ENCODE results near the gene CRIP2. TPM values are rescaled to one million over a fixed set of nuclear protein-coding genes. Genes with fewer than 3 reads are reported as not detected.

Gene CRIP2
- total RNA-seq, 6 experiments from 2014 or later: 11.2 to 50.0 (median 27.5) TPM

- H3K9me3 ChIP-seq: no peaks in the 10 kb centered on the region
- H3K4me1 ChIP-seq: peaks cover 0 to 25% (median 10%) of the 10 kb centered on the region in 4 donors
- intact Hi-C loops (cut with DNase I): loop anchor here in 1 of 2 donors (5.0 kb wide), 1 partner anchor 118 kb away; no protein-coding TSS in a partner anchor
- no peak for ATAC-seq
- 61% methylated on average over 4 of the region's 12 CpGs for WGBS (ENCODE audit: insufficient coverage, low coverage, low lambda C conversion rate, missing lambda C conversion rate)
- TF ChIP-seq POLR2A (IDR thresholded peaks at IDR 0.05): no peak
- TF ChIP-seq, protein P1, sequence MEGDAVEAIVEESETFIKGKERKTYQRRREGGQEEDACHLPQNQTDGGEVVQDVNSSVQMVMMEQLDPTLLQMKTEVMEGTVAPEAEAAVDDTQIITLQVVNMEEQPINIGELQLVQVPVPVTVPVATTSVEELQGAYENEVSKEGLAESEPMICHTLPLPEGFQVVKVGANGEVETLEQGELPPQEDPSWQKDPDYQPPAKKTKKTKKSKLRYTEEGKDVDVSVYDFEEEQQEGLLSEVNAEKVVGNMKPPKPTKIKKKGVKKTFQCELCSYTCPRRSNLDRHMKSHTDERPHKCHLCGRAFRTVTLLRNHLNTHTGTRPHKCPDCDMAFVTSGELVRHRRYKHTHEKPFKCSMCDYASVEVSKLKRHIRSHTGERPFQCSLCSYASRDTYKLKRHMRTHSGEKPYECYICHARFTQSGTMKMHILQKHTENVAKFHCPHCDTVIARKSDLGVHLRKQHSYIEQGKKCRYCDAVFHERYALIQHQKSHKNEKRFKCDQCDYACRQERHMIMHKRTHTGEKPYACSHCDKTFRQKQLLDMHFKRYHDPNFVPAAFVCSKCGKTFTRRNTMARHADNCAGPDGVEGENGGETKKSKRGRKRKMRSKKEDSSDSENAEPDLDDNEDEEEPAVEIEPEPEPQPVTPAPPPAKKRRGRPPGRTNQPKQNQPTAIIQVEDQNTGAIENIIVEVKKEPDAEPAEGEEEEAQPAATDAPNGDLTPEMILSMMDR (IDR thresholded peaks at IDR 0.05): peak in 3 of 4 donors; percentile 3 to 18 (median 4)
- no peak for DNase-seq
- H3K27ac ChIP-seq: no peak overlapping the region
- no peaks in the 10 kb centered on the region for H3K27me3 ChIP-seq
- H3K4me3 ChIP-seq: no peak overlapping the region
- no peaks in the 10 kb centered on the region for H3K36me3 ChIP-seq
Measured at GRCh38 chr14:105485739-105486162, 11.1 kb downstream of the CRIP2 start.

DNA sequence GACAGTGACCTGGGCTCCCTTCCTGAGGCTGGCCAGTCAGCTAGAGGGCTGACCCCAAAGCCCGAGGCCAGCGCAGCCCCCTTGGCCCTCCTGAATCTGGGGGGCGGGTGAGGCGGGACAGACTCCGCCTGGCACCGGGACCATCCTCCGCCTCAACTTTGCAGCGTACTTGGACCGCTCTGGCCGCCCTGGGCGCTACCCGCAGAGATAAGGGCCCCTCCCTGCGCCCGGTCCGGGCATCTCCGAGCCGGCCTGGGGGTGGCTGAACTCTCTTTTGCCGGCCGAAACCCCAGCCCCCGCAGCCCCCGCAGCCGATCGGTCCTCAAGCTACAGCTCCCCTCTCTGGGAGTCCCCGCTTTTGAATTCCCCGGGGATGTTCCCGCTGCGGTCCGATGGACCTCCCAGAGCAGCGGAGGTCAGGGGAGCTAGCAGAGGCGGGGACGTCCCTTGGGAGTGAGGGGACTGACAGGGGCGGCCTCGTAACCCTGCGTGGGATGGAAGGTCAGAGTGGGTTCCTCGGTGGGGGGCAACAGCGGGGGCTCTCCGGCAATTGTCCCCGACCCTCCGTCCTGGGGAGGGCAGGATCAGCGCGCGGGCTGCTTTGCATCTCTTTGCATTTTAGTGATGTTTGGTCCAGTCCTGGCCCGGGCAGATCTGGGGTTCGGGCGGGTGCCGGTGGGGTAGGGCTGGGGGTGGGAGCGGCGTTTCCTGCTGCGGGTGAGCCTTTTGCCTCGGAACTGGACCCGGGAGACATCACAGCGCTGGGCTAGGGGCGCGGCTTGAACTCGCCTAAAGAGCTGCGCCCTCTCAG, 11.7 kb downstream of the CRIP2 start, which contains the start of gene CRIP1:
Gene CRIP1 (plus strand): TSS at position 724 of the 811 bp plus-strand sequence. CDS start 374 bp downstream, outside the sequence.
- no peak for ATAC-seq

DNA sequence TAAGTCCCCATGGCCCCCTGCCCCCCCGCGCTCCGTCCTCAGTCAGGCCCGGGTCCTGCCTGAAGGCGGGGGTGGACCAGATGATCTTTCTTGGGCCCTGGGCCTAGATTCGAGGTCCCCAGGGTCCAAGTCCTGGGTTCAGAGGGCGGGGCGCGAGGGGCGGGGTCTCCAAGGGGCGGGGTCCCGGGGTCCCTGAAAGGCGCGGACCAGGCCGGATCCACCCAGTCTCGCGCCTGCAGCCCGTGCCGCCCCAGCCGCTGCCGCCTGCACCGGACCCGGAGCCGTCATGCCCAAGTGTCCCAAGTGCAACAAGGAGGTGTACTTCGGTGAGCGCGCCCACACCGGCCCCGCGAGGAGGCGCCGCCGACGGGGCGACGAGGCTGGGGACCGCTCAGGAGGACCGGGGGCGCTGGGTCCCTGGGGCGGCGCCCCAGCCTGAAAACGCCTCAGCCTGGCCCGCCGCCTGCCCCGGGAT, 12.4 kb downstream of the CRIP2 start:
- H3K36me3 ChIP-seq: no peaks in the 10 kb centered on the region
- H3K27me3 ChIP-seq: no peaks in the 10 kb centered on the region
- TF ChIP-seq, protein P1 (IDR thresholded peaks at IDR 0.05): no peak
- no peak for TF ChIP-seq POLR2A (IDR thresholded peaks at IDR 0.05)
- no peak for ATAC-seq
- intact Hi-C loops (cut with DNase I): loop anchor here in 1 of 2 donors (5.0 kb wide), 1 partner anchor 120 kb away; no protein-coding TSS in a partner anchor
- H3K9me3 ChIP-seq: no peaks in the 10 kb centered on the region
- peak overlapping the region in 2 of 3 donors; percentile 20 to 43 for H3K27ac ChIP-seq
- peaks cover 0 to 24% (median 7%) of the 10 kb centered on the region in 4 donors for H3K4me1 ChIP-seq
- 0% methylated on average over 3 of the region's 45 CpGs for WGBS (ENCODE audit: insufficient coverage, low coverage, low lambda C conversion rate, missing lambda C conversion rate)
- peak overlapping the region; percentile 14 to 40 (median 14) for H3K4me3 ChIP-seq
- peak in 1 of 3 donors; percentile 41 for DNase-seq

More for the DNA sequence above, 11.7 kb downstream of the CRIP2 start, which contains the start of gene CRIP1:
- H3K27me3 ChIP-seq: no peaks in the 10 kb centered on the region
- H3K4me3 ChIP-seq: peak within 1 kb of the TSS; percentile 14 to 40 (median 14)
- no peaks in the 10 kb centered on the region for H3K9me3 ChIP-seq
- TF ChIP-seq, protein P1 (IDR thresholded peaks at IDR 0.05): no peak
- no peak for TF ChIP-seq POLR2A (IDR thresholded peaks at IDR 0.05)
- no peak for DNase-seq
- H3K4me1 ChIP-seq: peaks cover 0 to 22% (median 9%) of the 10 kb centered on the region in 4 donors
- intact Hi-C loops (cut with DNase I): loop anchor here in 1 of 2 donors (5.0 kb wide), 1 partner anchor 119 kb away; no protein-coding TSS in a partner anchor
- H3K36me3 ChIP-seq: no peaks in the 10 kb centered on the region
- WGBS (ENCODE audit: insufficient coverage, low coverage, low lambda C conversion rate, missing lambda C conversion rate): 14% methylated on average over 11 of the region's 56 CpGs
- H3K27ac ChIP-seq: peak within 1 kb of the TSS in 2 of 3 donors; percentile 20 to 43

DNA sequence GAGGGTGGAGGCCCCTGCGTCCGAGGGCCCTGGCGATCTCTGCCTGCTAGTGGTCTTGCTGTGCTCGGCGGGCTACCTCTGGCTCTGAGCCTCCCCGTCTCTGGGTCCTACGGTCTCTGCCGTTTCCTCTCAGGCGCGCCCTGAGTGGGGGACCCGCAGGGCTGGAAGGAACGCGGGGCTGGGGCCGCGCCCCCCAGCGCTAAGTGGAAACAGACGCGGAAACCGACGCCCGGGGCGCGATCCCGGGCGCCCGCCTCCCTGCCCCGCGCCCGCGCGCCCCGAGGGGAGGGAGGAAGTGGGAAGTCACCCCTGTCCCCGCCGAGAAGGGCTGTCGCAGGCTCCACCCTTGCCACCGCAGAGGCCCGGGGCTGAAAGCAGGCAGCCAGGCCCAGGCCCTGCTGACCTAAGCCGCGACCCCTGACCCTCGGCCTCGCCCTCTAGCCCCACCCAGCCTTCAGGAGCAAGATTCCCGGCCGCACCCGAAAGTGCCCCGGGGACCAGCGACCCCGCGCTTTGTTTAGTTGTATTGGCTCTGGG, 12.9 kb downstream of the CRIP2 start:
- no peak for ATAC-seq

More for the DNA sequence above, 12.9 kb downstream of the CRIP2 start:
- peak overlapping the region in 2 of 3 donors; percentile 20 to 43 for H3K27ac ChIP-seq
- H3K36me3 ChIP-seq: no peaks in the 10 kb centered on the region
- TF ChIP-seq, protein P1 (IDR thresholded peaks at IDR 0.05): no peak
- no peak for TF ChIP-seq POLR2A (IDR thresholded peaks at IDR 0.05)
- no peaks in the 10 kb centered on the region for H3K27me3 ChIP-seq
- H3K4me3 ChIP-seq: peak overlapping the region; percentile 14 to 40 (median 14)
- intact Hi-C loops (cut with DNase I): loop anchor here in 1 of 2 donors (5.0 kb wide), 1 partner anchor 120 kb away; no protein-coding TSS in a partner anchor
- H3K4me1 ChIP-seq: peaks cover 0 to 24% (median 7%) of the 10 kb centered on the region in 4 donors
- DNase-seq: peak in 1 of 3 donors; percentile 65
- no peaks in the 10 kb centered on the region for H3K9me3 ChIP-seq
- 5% methylated on average over 10 of the region's 48 CpGs for WGBS (ENCODE audit: insufficient coverage, low coverage, low lambda C conversion rate, missing lambda C conversion rate)

All from right lobe of liver (tissue), 6 donors.